HG03378 (cell line): ENCODE data around the gene CFAP61.
A peak's percentile ranks its signal among the peaks of the same experiment; 100 is the strongest.

Experiments
- ATAC-seq: cut with Tn5 transposase; IDR thresholded peaks from one replicate; pipeline ENCODE4 v1.9.1; 2021; ENCODE audit warnings: mild to moderate bottlenecking, moderate library complexity; ENCODE audit not compliant: unreplicated experiment

CFAP61 gene

DNA sequence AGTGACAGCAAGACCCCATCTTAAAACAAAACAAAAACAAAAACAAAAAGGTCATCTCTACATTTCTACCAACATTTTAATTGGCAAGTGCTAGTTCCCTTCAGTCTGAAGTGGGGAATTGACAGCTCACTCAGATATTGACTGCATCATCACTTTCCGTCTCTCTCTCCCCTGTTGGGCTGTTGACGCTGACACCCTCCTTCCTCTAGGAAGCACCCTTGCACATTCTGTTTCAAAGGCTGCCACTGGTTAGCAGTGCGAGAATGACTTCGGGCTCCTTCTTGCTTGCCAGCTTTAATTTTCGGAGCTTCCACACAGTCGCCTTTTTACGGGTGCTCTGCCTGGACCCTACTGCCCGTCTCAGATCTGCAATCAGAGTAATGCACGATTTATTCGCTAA, 218.9 kb downstream of the CFAP61 start:
- no peak for ATAC-seq

DNA sequence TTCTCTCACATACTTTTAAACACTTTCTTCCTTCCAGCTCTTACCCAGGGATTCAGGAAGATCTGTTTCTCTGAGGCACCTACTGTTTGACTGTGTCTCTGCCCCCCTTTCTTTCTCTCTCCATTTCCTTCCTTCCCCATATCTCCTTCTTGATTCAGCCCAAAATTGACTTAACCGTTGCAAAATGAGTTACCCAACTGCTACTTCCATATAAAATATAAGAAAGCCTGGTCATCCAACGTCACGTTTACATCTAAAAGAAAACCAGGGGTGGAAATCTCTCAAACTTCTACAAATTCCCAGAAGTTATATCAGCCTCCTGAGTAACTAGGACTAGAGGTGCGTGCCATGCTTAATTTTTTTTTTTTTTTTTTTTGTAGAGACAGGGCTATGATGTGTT, 220.4 kb downstream of the CFAP61 start:
- ATAC-seq = no peak

DNA sequence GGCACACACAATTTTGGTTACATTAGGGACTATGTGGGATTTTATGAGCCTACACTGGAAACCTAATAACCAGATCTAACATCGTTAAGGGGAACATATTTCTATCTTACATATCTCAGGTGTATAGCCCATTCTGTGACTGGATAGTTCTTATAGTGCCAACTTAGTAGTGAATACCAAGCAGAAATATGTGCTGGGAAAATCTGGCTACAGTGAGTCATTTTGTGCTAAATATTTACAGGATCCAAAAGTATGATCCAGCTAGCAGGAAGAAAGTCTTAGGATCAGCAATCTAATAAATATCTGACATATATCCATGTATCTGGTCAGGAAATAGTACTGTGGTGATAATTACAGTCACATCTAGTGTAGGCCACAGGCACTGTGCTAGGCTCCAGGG, 221.0 kb downstream of the CFAP61 start:
- ATAC-seq = no peak

DNA sequence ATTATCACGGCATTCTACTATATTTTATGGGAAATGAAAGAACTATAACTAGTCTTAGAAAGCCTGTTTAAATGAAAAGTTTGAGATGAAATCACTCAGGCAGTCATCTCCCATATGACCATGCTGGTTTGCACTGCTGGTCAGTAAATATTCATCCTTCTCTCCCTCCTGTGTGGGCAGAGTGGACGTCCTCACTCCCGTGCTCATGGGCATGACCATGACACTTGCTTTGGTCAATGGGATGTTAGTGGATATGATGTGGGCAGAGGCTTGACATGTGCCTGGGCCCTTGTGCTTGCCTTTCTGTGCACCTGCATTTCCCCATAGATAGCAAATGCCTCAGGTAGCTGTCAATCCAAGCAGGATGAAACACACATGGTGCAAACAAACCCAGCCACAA, 222.5 kb downstream of the CFAP61 start:
- ATAC-seq = no peak

DNA sequence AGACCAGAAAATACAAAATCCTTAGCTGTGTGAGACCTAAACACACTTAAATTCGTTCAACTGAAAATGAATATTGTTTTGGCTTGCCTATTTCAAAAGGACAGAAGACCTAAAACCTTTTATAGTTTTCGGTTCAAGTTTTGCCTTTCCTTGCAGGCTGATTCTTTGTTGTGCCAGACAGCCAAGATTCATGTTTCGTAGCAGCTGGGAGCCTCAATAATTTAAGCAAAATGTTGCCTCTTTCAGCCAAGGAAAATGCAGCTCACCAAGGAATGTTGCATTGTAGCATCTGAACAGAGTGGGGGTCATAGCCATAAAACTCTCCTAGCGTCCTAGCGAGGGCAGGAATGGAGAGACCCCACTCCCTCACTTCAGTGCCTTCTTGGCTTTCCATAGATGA, 223.3 kb downstream of the CFAP61 start:
- ATAC-seq = no peak

DNA sequence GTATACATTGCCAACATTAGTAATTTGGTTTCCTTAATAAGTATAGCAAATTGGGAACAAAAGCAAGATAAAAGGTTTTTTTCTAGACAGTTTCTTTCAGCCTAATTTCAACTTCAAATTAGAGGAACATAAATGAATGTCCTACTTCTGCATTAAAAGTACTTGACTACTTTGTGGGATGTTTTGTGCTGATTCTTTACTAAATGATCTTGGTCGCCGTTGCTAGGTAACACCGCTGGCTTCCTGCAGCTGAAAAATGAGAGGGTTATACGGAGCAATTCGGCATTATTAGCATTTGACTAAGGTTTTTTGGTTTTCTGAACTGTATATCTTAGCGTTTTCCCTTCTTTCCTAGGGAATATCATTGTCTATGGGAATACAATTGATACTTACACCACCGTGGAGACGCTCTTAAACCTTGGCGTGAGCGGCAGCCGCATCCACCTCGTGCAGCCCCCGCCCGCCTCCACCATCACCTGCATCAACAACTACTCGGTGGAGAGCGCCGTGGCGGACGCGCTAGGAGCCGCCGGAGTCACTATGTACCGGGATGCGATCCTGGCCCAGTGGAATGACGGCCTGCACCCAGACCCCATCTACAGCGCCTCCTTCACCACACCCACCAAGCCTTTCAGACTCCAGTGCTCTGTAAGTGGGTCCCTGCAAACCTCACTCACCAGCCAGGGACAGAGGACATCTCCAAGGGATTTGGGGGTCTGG, 224.6 kb downstream of the CFAP61 start:
- ATAC-seq = no peak

DNA sequence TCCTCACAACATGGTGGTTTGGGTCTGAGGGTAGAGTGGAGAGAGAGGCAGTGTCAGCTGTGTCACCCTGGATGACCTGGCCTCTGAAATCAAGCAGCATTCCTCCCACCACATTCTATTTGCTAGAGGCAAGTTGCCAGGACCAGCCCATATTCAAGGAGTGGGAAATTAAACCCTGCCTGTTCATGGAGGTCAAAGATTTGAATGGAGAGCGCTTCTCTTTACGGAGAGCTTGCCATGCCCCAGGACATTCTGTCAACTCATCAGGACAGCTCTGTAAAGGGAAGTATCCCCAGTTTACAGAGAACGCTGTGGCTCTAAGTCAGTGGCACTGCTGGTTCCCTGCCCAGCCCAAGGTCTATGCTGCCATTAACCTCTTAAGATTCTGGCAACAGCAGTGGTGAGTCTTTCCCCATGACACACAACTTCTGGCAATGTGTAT, 225.6 kb downstream of the CFAP61 start:
- ATAC-seq = no peak

DNA sequence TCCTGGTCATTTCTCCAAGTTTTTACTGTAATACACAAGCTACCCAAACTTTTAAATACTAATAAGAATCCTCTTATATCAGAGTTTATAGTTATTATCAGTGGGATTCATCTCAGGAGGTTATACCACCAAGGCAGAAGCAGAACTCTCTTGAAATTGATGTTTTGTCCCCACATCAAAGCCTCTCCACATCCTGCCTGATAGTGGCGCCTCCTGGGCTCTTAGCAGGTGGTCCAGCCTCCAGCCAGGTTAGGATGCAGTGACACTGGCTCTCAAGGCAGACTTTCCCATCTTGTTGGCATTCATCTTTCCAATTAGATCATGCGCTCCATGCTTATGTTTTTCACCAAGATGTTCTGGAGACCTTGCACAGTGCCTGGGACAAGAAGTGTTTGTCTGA, 233.7 kb downstream of the CFAP61 start:
- no peak for ATAC-seq

DNA sequence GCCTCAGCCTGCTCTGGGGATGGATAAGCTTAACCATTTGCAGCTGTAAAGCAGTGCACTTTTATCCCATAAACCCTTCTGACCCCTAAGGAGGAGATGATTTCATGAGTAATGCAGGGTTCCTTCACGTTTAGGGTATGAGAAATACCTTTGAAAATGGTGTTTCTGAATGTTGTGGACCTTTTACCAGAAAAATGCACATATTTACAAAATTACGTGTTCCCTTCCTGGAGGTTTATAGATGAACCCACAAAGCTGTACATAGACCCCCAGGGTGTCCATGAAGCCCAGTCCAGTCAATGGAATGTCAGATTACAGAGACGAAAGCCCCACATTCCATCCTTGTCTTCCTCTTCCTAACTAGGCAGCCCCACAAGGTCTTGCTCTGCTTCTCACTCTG, 237.0 kb downstream of the CFAP61 start:
- ATAC-seq = no peak

DNA sequence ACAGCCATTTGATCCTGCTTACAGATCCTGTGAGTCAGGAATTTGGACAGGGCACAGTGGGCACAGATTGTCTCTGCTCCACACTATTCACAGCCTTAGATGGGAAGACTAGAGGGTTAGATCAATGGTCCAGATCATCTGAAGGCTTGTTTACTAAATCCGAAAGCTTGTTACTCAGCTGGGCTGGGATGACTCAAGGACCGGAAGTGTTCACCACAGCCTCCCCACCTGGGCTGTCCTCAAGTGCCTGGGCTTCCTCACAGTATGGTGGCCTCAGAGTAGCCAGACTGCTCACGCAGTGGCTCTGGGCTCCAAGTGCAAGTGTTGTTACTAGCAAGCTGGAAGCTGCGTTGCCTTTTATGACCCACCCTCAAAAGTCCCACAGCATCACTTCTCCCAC, 240.1 kb downstream of the CFAP61 start:
- no peak for ATAC-seq

DNA sequence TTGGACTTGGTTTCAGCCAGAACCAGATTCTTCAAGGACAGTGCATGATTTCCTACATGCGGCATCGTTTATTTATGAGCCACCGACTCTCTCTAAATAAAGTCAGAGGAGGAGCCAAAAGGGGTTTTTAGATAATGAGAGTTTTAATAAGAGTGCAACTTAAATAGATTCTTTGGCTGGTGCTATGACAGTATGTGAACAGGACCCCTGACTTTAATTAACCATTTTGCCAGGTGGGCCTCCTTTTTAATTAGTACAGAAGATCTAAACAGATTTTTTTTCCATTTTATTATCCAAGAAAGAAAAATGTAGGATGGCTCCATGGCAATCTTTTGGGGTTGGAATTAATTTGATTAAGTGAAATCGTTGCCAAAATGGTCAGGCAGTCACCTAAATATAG, 240.8 kb downstream of the CFAP61 start:
- no peak for ATAC-seq

DNA sequence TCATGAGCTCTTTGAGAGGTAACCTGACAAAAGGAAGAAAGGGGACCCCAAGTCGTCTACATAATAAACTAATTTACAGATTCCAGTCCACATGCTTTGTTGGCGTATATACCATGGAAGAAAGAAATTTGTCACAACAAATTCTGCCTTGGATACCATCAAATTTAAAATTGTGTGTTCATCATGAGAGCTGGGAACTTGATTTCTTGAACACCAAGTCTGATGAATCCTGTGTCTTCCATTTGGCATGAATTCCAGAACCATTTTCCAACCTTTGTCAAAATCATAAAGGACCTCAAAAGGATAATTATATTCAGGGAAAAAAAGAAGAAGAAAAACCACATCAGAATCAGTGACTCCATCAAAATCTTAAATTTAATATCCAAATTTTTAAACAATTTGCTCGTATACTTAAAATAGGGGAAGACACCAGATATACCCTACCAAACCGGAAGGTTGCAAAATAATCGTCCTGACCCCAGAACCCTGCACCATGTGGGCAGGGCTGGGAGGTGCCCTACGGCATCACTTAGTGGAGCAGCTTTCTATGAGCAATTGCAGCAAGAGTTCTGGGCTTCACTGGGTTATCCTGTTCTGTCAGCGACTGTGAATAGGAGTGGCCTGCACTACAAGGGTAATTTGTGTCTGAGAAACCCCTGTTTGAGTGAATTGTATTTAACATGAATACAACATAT, 241.5 kb downstream of the CFAP61 start:
- ATAC-seq = no peak

DNA sequence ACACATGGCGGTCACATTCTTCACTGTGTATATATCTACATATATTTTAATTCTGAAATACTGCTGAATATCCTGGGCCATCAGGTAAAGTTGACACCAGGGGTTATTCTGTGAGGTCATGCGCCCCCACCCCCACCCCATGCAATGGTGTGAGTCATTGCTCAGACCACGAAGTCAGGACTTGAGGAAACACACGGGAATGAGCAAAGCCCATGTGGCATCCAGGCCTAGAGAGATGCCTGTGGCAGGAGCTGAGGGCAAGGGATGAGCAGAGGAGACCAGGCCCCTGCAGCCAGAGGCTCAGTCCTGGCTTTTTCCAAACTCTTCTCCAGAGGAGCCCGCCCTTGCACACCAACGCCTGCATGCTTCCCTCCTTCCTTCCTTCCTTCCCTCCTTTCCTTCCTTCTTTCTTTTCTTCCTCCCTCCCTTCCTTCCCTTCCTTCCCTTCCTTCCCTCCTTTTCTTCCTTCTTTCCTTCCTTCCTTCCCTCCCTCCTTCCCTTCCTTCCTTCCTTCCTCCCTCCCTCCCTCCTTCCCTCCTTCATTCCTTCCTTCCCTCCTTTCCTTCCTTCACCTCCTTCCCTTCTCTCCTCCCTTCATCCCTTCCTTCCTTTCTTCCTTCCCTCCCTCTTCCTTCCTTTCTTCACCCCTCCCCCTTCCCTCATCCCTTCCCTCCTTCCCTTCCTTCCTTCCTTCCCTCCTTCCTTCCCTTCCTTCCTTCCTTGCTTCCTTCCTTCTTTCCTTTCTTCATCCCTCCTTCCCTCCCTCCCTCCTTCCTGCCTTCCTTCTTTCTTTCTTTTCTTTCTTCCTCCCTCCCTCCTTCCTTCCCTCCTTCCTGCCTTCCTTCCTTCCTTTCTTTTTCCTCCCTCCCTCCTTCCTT, 243.5 kb downstream of the CFAP61 start:
- no peak for ATAC-seq

DNA sequence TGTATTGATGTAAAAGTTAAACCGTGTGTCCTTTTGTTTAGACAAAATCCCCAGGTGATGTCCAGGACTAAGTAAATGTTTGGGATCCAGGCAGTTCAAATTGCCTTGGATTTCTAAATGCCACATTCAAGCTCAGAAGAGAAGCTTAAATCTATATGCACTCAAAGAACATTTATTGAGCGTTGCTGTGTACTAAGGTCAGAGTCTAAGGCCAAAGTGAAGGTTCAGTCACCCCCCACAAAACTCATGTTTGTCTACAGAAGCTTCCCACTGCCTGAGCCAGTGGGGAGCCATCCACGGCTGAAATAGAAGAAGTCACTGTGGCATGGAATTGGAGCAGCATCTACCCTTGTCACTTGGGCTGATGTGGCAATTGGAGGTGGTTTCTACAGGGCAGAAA, 244.8 kb downstream of the CFAP61 start:
- ATAC-seq = no peak

DNA sequence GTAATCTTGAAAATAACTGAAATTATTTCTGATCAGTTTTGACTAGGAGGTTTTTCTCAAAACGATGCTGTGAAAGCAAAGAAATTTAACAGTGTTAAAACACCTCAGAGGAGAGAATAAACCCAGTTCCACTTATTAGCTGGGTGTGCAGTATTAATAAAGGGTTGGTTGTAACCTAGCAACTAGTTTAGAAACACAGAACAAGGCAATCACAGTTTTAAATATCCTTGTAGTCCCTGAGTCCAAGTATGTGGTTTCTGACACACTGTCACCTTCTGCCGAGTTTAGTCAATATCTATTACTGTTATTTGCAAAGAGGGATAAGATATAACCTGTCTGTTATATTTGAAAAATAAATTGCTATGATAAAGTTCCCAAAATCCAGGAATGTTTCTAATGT, 245.4 kb downstream of the CFAP61 start:
- no peak for ATAC-seq

DNA sequence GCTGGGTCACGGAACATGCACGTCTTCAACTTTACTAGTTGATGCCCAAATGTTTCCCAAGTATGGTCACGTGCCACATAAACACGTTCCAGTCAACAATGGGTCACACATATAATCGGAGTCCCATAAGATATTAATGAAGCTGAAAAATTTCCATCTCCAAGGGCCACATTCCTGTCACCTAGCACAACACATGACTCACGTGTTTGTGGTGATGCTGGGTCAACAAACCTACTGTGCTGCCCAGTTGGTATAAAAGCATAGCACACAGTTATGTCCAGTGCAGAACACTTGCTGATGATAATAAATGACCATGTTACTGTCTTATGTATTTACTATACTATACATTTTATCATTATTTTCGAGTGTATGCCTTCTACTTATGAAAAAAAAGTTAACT, 247.6 kb downstream of the CFAP61 start:
- ATAC-seq = no peak

DNA sequence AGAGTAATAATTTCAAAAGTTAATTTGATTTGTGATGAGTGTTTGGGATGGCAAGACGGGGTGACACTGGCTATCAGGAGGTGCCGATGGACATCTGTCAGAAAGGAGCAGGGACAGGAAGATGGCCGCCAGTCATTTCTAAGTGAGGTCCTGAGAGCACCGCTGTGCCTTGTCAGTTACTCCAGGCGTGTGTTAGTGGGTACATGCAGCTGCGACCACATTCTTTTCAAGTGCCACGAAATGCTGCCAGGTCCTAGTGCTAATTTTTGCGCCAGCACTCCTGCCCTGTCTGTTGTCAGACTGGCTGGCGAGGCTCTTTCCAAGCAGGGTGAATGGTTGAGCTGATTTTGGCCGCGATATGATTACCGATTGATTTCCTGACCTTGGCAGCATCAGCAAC, 251.0 kb downstream of the CFAP61 start:
- ATAC-seq = no peak

DNA sequence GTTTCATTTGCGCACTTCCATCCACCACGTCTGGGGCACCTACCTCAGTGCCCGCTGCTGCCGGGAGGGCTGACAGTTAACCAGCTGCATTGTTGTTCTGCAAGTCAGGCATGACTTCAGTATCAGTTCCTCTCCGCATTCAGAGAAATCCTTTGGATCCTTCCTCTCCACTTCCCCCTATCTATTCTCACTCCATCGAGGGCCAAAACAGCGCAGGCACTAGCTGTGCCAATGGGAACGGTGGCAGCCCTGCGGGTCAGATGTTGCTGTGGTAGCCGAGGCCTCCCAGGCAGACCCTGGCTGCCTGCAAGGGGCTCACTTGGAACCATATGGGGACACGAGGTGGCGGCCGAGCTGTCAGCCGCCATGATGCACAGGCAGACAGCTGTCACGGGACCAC, 251.4 kb downstream of the CFAP61 start:
- ATAC-seq = no peak

DNA sequence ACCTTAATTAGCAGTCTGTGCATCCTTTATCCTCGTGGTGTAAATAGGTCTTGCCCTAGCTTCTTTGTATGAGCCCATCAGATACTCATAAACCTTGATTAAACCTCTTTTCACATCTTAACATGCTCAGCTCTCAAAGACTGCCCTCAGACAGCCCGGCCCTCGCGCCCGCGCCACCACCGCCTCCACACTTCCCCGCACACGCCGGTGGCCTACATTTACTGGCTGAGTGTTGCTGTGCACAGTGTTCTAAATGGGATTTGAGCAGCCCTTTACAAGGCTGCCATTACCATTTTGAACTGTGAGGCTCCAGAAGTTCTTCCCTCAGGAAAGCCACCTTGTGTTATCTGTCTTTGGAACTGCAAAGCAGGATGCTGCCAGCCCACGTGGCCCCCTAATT, 252.6 kb downstream of the CFAP61 start:
- ATAC-seq = no peak

DNA sequence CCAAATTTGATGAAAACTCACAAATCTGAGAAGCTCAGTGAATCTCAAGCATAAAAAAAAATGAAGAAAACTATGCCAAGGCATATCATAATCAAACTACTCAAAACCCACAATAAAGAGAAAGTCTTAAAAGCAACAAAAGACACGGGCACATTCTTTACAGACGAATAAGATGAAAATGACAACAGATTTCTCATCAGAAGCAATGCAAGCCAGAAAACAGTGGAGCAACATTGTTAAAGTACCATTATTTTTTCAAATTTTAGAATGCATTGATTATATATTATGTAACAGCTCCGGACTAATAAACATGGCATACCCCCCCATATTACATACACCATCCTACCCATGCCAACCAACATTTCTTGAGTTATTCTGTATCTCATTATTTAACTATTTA, 260.2 kb downstream of the CFAP61 start:
- ATAC-seq = no peak

DNA sequence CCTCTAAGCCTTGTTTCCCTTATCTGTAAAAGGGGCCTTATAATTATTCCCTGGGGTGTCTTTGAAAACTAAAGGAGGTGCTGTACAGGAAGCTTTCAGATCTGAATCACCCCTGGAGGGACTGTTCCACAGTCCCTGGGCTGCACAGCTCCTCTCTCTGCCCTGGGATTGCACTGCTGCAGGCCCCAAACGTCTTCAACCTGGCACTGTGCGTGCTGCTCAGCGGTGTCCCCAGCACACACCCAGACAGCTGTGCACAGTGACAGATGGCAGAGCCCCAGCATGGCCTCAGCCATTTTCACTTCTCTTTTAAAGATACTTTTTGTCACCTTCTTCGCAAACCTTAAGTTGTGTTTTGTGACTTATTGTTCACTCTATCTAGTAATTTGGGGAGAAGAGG, 264.9 kb downstream of the CFAP61 start:
- ATAC-seq = peak; percentile 87
